Placental pericyte (primary cell): Measurements from ENCODE around the gene SPATA31D4. TPM values are rescaled to one million over a fixed set of nuclear protein-coding genes. Genes with fewer than 3 reads are reported as not detected.

Experiments
- small RNA-seq: library from RNA; depleted of rRNA; stranded (forward); fragments of <200 nt; gene quantifications from one replicate; pipeline ENCODE3, GENCODE V24; 2012; ENCODE audit warnings: low replicate concordance
- total RNA-seq: library from RNA; depleted of rRNA; stranded (reverse); fragments of >200 nt; gene quantifications from 2 replicates; pipeline ENCODE4 v1.2.3, GENCODE V29; 2012

SPATA31D4 gene
- total RNA-seq, result not detected in 2 replicates

GRCh38 chr9:81928305-81928704, at the start of gene SPATA31D4:
Gene SPATA31D4, plus strand, starts transcription at chr9:81928428. Its CDS starts 86 bp downstream, at chr9:81928514.

GRCh38 chr9:81943393-81943792, 15.2 kb downstream of the SPATA31D4 start, which contains the start of gene SPATA31D3:
Gene SPATA31D3, plus strand, starts transcription at chr9:81943500. Its CDS starts 86 bp downstream, at chr9:81943586.

Small RNAs within 50 kb of the gene (small RNA-seq; reads per million reads assigned to genes)
- 0.39 reads per million, percentile 10 among the genes with 10 or more reads in this experiment for gene RF00189
- not detected for gene RNA5SP287

Other genes with a start within 250 kb of the SPATA31D4 start
- gene TLE1, start 238.9 kb upstream of the SPATA31D4 start, total RNA-seq, result 15.5 and 20.6 TPM in 2 replicates
- not detected in 2 replicates for gene SPATA31D3, start 15.1 kb downstream of the SPATA31D4 start, total RNA-seq
- gene SPATA31D1, start 60.3 kb downstream of the SPATA31D4 start, total RNA-seq, result not detected in 2 replicates